ENCODE measurements around the gene PADI3.

PADI3 gene

DNA sequence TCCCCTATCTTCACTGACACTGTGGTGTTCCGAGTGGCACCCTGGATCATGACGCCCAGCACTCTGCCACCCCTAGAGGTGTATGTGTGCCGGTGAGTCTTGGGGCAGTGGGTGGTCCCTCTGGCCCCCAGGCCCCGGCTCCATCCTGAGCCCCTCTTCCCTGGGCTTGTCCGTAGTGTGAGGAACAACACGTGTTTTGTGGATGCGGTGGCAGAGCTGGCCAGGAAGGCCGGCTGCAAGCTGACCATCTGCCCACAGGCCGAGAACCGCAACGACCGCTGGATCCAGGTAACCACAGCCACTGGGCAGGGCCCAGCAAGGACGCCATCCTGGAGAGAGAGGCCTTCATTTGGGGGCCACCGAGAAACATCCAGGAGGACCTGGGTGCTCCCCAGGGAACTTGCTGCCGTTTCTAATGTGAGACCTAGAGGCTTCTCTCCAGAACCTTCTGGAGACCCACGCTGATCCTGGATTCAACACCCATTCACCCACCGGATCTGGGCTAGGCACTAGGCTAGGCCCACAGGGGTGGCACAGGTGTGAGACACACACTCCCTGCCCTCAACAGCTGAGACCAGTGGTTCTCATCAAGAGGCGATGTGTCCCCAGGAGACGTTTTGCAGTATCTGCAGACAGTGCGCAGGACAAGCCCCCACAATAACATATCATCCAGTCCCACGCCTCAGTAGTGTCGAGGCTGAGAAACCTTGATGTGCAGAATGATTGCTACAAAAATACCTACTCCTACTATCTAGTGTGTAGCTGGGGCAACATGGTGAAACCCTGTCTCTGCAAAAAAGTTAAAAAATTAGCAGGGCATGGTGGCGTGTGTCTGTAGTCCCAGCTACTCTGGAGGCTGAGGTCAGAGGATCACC lies 22.2 kb downstream of the PADI3 start:
- in situ Hi-C loops (cut with MboI; ENCODE audit: low sequenced_read_pairs) = no loop called here

DNA sequence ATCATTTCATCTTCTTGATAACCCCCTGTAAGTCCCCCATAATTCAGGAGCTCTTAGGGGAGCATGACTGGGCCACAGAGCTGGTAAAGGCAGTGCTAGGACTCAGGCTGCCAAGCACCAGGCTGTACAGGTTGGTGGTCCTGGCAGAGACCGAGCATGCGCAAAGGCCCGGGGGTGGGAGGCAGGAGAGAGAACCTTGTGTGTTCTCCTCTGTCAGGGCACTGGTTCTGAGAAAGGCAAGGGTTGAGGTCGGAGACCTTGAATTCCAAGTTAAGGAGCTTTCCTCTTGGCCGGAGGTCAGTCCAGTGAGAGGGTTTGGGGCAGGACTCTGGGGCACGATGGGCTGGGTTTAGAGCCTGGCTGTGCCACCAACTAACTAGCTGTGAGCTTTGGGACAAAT lies 23.2 kb downstream of the PADI3 start:
- in situ Hi-C loops (cut with MboI; ENCODE audit: low sequenced_read_pairs) = no loop called here

DNA sequence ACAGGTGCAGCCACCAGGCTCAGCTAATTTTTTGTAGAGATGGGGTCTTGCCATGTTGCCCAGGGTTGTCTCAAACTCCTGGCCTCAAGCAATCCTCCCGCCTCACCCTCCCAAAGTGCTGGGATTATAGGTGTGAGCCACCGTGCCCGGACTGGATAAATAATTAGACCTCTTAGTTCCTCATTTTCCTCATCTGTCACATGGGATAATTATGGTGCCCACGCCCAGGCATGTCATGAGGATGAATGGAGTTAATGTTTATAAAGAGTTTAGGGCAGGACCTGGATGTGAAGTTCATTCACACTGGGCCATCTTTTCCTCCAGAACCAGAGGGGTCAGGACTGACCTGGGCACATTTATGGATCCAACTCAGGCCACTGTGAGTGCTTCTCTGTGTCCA lies 23.7 kb downstream of the PADI3 start:
- in situ Hi-C loops (cut with MboI; ENCODE audit: low sequenced_read_pairs) = no loop called here

GRCh38 chr1:17273096-17273495 lies 24.2 kb downstream of the PADI3 start:
- in situ Hi-C loops (cut with MboI; ENCODE audit: low sequenced_read_pairs) = no loop called here

DNA sequence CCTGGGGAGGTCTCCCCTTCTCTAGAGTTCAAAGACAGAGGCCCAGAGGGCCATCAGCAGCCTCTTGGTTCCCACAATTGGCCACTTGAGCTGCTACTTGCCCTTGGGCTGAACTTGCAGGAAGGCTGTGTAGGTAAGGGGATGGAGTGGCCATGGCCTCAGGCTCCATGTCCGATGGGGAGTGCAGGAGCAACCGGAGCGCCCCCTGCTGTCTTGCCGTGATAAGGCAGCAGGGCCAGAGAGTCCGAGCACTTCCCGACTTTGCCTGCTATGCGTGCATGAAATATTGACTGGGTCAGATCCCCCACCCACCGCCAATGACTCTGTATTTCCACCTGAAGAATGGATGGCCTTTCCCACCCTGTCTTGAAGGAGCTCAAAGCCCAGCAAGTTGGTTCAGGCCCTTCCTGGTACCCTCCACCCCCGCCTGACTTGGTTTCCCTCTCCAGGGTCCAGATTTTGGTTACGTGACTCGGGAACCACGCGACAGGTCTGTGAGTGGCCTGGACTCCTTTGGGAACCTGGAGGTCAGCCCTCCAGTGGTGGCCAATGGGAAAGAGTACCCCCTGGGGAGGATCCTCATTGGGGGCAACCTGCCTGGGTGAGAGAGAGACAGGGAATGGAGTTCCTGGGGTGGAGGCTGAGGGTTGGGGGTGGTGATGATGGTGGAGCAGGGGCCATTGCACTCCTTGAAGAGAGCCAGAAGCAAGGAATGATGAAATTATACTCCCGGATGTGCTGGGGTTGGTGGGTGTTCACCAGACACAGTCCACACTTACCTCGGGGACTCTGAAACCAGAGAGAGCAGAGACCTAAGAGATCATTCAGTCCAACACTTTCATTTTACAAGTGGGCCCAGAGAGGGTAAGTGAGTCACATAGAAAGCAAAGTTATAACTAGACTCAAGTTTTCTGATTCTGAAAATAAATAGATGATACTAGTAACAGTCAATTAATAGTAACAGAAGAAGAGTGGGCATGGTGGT lies 25.6 kb downstream of the PADI3 start:
- in situ Hi-C loops (cut with MboI; ENCODE audit: low sequenced_read_pairs) = no loop called here

- in situ Hi-C loops (cut with MboI; ENCODE audit: low sequenced_read_pairs) = no loop called here
Observed at GRCh38 chr1:17276568-17276967, 27.7 kb downstream of the PADI3 start.

DNA sequence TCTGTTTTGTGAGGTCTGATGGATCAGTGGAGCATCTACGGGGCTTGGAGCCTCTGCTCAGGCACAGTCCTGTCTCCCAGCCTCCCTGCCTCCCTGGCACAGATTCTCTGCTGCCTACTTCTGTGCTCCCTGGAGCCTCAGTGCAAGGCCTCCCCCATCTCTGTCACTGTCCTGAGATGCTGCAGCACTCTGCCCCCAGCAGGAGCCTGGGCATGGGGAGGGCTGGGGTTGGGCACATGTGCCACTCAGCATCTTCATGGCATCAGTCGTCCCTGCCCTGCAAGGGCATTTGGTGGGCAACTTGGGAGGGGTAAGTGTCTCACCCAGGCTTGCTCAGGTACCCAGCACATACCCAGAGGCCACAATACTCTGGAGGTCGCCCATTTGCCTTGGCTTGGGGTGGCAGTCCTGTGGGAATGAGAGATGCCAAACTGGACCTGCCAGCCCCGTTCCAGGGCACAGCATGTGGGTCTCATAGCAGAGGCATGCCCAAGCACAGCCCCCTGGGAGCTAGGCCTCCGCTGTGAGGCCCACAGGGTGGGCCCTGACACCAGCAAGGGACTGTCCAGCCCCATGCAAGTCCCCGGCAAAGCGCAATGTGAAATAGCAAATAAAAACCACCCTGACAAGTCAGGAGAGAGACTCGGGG lies 28.7 kb downstream of the PADI3 start:
- in situ Hi-C loops (cut with MboI; ENCODE audit: low sequenced_read_pairs) = no loop called here

DNA sequence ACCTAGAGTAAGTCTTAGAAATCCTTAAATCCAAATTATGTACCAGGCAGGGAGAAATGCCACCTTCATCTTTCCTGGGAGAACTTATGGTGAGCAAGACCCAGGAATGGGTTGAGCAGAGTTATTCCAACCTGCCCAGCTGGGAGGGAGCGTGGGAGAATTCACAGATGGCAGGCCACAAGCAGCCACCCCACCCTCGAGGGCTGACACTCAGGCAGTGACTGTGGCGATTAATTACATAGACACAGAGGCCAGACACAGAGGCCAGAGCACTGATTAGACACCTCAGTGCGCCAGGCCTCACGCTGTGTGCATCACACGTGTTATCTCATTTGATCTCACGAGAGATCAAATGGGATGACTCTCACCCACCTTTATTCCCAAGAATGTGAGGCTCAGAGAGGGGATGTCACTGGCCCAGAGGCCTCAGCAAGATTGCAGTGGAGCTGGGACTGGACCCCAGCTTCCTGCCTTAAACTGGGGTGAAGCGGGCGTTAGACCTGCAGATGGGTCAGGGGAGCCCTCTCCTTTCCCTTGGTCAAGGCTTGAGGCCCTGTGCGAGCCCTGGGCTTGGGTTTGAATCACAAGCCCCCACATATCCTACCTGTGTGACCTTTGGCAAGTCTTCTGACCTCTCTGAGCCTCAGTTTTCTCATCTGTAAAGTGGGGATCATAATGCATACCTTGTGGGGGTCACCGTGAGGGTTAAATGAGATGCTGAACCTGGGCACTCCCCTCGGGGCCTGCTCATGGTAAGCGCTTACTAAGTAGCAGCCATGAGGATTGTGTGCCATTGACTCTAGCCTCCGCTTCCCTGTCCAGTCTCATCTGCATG lies 30.3 kb downstream of the PADI3 start:
- in situ Hi-C loops (cut with MboI; ENCODE audit: low sequenced_read_pairs) = no loop called here

- in situ Hi-C loops (cut with MboI; ENCODE audit: low sequenced_read_pairs) = no loop called here
Observed at GRCh38 chr1:17280436-17280835, 31.5 kb downstream of the PADI3 start.

DNA sequence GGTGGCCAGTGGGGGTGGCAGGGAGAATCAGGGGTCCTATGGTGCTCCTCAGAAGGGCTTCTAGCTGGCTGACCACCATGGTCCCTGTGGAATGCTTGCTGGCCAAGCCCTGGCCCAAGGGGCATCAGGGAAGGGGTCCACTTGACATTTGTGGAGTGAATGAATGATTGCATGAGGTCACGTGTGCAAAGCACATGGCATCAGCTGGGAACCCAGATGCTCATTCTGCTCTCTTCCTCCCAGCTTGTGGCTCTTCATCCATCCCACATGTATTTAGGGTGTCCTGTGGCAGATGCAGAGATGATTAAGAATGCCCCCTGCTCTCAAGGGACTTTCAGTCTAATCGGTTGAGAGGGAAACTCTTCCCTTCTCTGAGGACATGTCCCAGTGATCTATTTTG lies 32.0 kb downstream of the PADI3 start:
- in situ Hi-C loops (cut with MboI; ENCODE audit: low sequenced_read_pairs) = no loop called here

DNA sequence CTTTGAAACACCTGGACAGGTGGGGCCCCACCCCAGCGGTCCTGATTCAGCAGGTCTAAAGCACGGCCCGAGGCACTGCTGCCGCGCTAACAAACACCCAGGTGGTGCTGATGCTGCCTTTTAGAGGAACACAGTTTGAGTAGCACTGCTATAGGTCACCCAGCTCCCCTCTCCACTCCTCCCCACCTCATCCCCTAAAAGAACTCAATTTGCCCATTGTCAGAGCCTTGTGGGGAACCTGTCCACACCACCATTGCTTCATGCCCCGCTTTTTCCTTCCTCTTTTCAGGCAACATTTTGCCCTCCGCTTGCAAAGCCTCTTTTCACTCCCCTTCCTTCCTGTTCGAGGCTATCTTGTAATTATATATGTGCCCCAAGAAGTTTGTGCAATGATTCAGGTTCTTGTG lies 32.9 kb downstream of the PADI3 start:
- in situ Hi-C loops (cut with MboI; ENCODE audit: low sequenced_read_pairs) = no loop called here

GRCh38 chr1:17282836-17283235 lies 33.9 kb downstream of the PADI3 start:
- in situ Hi-C loops (cut with MboI; ENCODE audit: low sequenced_read_pairs) = no loop called here

- in situ Hi-C loops (cut with MboI; ENCODE audit: low sequenced_read_pairs) = no loop called here
Observed at GRCh38 chr1:17286646-17287045, 37.7 kb downstream of the PADI3 start.

GRCh38 chr1:17287130-17287776 lies 38.4 kb downstream of the PADI3 start:
- in situ Hi-C loops (cut with MboI; ENCODE audit: low sequenced_read_pairs) = no loop called here

DNA sequence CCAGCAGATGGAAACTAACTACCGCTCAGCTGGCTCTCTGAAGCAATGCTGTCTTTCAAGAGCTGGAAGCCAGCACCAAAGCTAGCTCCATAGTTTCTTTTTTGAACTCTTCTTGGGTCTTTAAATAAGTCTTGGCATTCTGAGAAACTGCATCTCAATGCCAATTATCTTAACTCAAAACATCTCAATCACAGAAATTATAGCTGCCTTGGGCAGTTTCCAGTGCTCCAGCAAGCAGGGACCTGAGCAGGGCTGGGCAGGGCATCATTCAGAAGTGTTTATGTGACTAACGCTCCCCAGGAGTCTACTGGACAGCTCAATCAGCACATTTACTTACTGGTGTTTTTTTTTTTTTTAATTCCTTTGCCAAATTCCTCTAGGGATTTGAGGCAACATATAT lies 40.8 kb downstream of the PADI3 start:
- in situ Hi-C loops (cut with MboI; ENCODE audit: low sequenced_read_pairs) = no loop called here

DNA sequence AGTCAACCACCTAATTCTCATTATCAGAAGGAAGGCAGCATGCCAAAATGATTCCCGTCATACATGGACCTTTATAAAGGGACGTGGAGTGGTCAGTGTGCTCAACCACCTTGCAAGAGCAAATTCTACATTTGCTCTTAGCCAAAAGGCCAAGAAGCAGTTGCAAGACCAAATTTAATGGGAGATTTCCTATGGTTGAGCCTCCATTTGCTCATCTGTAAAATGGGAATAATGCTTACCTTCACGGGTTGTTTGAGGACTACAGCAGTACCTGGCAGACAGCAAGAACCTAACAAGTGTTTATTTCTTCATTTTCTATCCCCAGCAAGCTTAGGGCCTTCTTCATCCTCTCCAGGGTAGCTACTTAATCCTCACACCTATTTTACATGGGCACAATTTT lies 41.7 kb downstream of the PADI3 start:
- in situ Hi-C loops (cut with MboI; ENCODE audit: low sequenced_read_pairs) = no loop called here

GRCh38 chr1:17292299-17293160 lies 43.6 kb downstream of the PADI3 start:
- in situ Hi-C loops (cut with MboI; ENCODE audit: low sequenced_read_pairs) = no loop called here

DNA sequence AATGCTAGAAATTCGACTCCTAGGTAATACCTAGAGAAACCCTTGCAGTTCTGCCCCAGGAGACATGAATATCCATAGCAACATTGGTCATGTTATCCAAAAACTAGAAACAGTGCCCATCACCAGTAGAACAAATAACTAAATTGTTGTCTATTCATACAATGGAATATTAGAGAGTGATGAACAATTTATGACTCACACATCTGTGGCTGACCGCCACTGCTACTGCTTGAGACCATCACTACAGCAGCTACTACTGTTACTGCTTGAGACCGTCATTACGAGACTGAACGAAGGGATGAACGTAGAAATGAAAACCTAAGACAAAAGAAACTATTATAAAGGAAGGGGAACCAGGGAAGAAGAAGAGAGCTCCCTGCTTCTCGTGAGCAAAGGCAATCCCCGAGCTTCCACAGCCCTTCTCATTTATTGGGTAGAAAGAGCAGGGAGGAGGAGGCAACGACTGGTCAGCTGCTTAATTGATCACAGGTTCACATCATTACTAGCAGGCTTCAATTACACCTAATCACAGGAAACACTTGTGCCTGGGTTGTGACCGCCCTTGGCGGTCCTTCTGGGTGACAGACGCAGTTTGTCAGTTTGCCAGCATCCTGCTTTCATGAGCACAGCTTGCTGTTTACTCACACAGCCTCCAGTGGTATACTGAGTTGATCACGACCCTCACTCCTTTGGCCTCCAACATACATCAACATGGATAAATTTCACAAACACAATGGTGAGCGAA lies 45.0 kb downstream of the PADI3 start:
- in situ Hi-C loops (cut with MboI; ENCODE audit: low sequenced_read_pairs) = no loop called here
